Esophagus muscularis mucosa (tissue), 4 donors: Measurements from ENCODE around the gene CRHR1. TPM values are rescaled to one million over a fixed set of nuclear protein-coding genes. Genes with fewer than 3 reads are reported as not detected.

Experiments used
- DNase-seq: peaks from one replicate; pipeline ENCODE4 v3.0.0-alpha.2; 2017; ENCODE audit errors: extremely low spot score
- H3K27ac ChIP-seq, 4 donors: fragments of 200-600 bp; sonication (generic); replicated peaks in 1 of 4; 1 replicate in 3 of 4; 2 replicates in 1 of 4; pipeline ENCODE4 v1.5.1; 2016 to 2019; ENCODE audit warnings: mild to moderate bottlenecking in 1 of 4
- H3K27me3 ChIP-seq, 4 donors: fragments of 200-600 bp; sonication (generic); one replicate each; pipeline versions ENCODE4 v1.5.1 to v1.6.0; 2016 to 2019
- H3K36me3 ChIP-seq, 4 donors: fragments of 200-600 bp; sonication (generic); one replicate each; pipeline ENCODE4 v1.5.1; 2016 to 2019
- H3K4me1 ChIP-seq, 4 donors: fragments of 200-600 bp; sonication (generic); one replicate each; pipeline ENCODE4 v1.5.1; 2016 to 2019
- H3K4me3 ChIP-seq, 4 donors: fragments of 200-600 bp; sonication (generic); 1 replicate in 2 of 4; 2 replicates in 2 of 4; pipeline ENCODE4 v1.5.1; 2016 to 2019; ENCODE audit warnings: mild to moderate bottlenecking in 4 of 4, moderate library complexity in 1 of 4
- H3K9me3 ChIP-seq, 4 donors: fragments of 200-600 bp; sonication (generic); 1 replicate in 3 of 4; 2 replicates in 1 of 4; pipeline ENCODE4 v1.5.1; 2016 to 2019
- CTCF ChIP-seq, 3 experiments: fragments of 200-600 bp in 2 of 3; fragments of 450-650 bp in 1 of 3; sonication (generic) in 2 of 3; IDR thresholded peaks; one replicate each; pipeline ENCODE4 v1.5.1; 2017 to 2019; ENCODE audit warnings: antibody characterized with exemption in 3 of 3, mild to moderate bottlenecking in 2 of 3, moderate library complexity in 1 of 3
- EP300 ChIP-seq: sonication (generic); formaldehyde crosslinking; IDR thresholded peaks from one replicate; pipeline ENCODE4 v1.6.1; 2017; ENCODE audit warnings: antibody characterized with exemption
- POLR2A ChIP-seq: fragments of 450-650 bp; IDR thresholded peaks from one replicate; pipeline ENCODE4 v1.6.1; 2017; ENCODE audit warnings: antibody characterized with exemption, moderate library complexity, mild to moderate bottlenecking, low read depth
- POLR2AphosphoS5 ChIP-seq, 2 donors: sonication (generic); formaldehyde crosslinking; IDR thresholded peaks; one replicate each; pipeline ENCODE4 v1.6.1; 2017; ENCODE audit warnings: antibody characterized with exemption in 2 of 2
- WGBS: methylation state at CpG from one replicate; pipeline ENCODE4 v1.1.5; 2018; 5-methylcytosine and 5-hydroxymethylcytosine counted together
- intact Hi-C: fragments of 100-400 bp; cut with DNase I; formaldehyde crosslinking; loops from one replicate; pipeline ENCODE4 v1.15.1; 2023
- total RNA-seq, 4 donors: library from RNA; depleted of rRNA; stranded (reverse); fragments of >200 nt; gene quantifications; one replicate each; pipeline versions ENCODE4 v1.1.0 to v1.2.1, GENCODE V29; 2016

The CRHR1 gene
- total RNA-seq, 4 donors from 2014 or later: 0.50 to 0.52 TPM; not detected in 2

- Histone ChIP-seq H3K9me3 (no peaks in the 10 kb centered on the region), H3K36me3 (no peaks in the 10 kb centered on the region), H3K27me3 (peaks cover 0 to 92% (median 24%) of the 10 kb centered on the region in 4 donors), H3K4me1 (peaks cover 21 to 28% (median 26%) of the 10 kb centered on the region in 4 donors), H3K27ac (no peak overlapping the region), H3K4me3 (peak overlapping the region; percentile 51 to 64 (median 53))
- no peak for DNase-seq
- intact Hi-C loops: no loop called here
- TF ChIP-seq CTCF (IDR thresholded peaks at IDR 0.05) (no peak), POLR2A (no peak), EP300 (no peak), POLR2AphosphoS5 (IDR thresholded peaks at IDR 0.05) (no peak)
- under 1% methylated on average over 39 of the region's 82 CpGs for WGBS
Measured at GRCh38 chr17:45784741-45785479, 790 bp downstream of the CRHR1 start.

GRCh38 chr17:45785480-45786193 is 1.5 kb downstream of the CRHR1 start:
- no peak overlapping the region for H3K27ac ChIP-seq
- H3K4me3 ChIP-seq: peak overlapping the region; percentile 51 to 64 (median 53)
- peaks cover 0 to 89% (median 25%) of the 10 kb centered on the region in 4 donors for H3K27me3 ChIP-seq
- intact Hi-C loops: no loop called here
- no peaks in the 10 kb centered on the region for H3K36me3 ChIP-seq
- DNase-seq: no peak
- WGBS: 59% methylated on average over 15 of the region's 28 CpGs
- peaks cover 21 to 34% (median 26%) of the 10 kb centered on the region in 4 donors for H3K4me1 ChIP-seq
- no peak for TF ChIP-seq EP300
- TF ChIP-seq POLR2A: no peak
- no peak for TF ChIP-seq POLR2AphosphoS5 (IDR thresholded peaks at IDR 0.05)
- no peak for TF ChIP-seq CTCF (IDR thresholded peaks at IDR 0.05)
- no peaks in the 10 kb centered on the region for H3K9me3 ChIP-seq

- 84% methylated on average over 3 of the region's 3 CpGs for WGBS
- intact Hi-C loops: no loop called here
- Histone ChIP-seq H3K4me3 (no peak overlapping the region), H3K4me1 (peaks cover 21 to 34% (median 26%) of the 10 kb centered on the region in 4 donors), H3K9me3 (no peaks in the 10 kb centered on the region), H3K27ac (no peak overlapping the region), H3K27me3 (peaks cover 0 to 90% (median 28%) of the 10 kb centered on the region in 4 donors), H3K36me3 (no peaks in the 10 kb centered on the region)
- DNase-seq: no peak
- TF ChIP-seq EP300: no peak
- TF ChIP-seq CTCF (IDR thresholded peaks at IDR 0.05): no peak
- TF ChIP-seq POLR2AphosphoS5 (IDR thresholded peaks at IDR 0.05): no peak
- no peak for TF ChIP-seq POLR2A
Measured at GRCh38 chr17:45786349-45786748, 2.2 kb downstream of the CRHR1 start.

- intact Hi-C loops: no loop called here
- TF ChIP-seq CTCF (IDR thresholded peaks at IDR 0.05) (no peak), POLR2A (no peak), EP300 (no peak), POLR2AphosphoS5 (IDR thresholded peaks at IDR 0.05) (no peak)
- Histone ChIP-seq H3K36me3 (no peaks in the 10 kb centered on the region), H3K27me3 (peaks cover 0 to 90% (median 28%) of the 10 kb centered on the region in 4 donors), H3K9me3 (no peaks in the 10 kb centered on the region), H3K27ac (no peak overlapping the region), H3K4me1 (peaks cover 21 to 34% (median 26%) of the 10 kb centered on the region in 4 donors), H3K4me3 (no peak overlapping the region)
- WGBS: 61% methylated on average over 3 of the region's 3 CpGs
- no peak for DNase-seq
Measured at GRCh38 chr17:45787044-45787443, 2.9 kb downstream of the CRHR1 start.
